Effector memory CD4-positive, alpha-beta T cell (primary cell): ENCODE results near the gene ESF1.

Source experiments
- DNase-seq, 3 donors: peaks; one replicate each; pipeline ENCODE4 v3.0.0-alpha.2; 2020
- H3K27ac ChIP-seq: 2 replicates; pipeline ENCODE4 v1.7.0; 2013; ENCODE audit warnings: mild to moderate bottlenecking, low read length, moderate library complexity; ENCODE audit not compliant: insufficient read depth, poor library complexity, severe bottlenecking
- H3K27me3 ChIP-seq: replicated peaks from 2 replicates; pipeline ENCODE4 v1.7.0; 2013; ENCODE audit warnings: mild to moderate bottlenecking, low read length; ENCODE audit not compliant: insufficient read depth, control insufficient read depth, poor library complexity, severe bottlenecking
- H3K36me3 ChIP-seq: 2 replicates; pipeline ENCODE4 v1.7.0; 2013; ENCODE audit warnings: mild to moderate bottlenecking, low read length, moderate library complexity; ENCODE audit not compliant: control insufficient read depth, insufficient read depth
- H3K4me1 ChIP-seq: 2 replicates; pipeline ENCODE4 v1.7.0; 2013; ENCODE audit warnings: low read length, mild to moderate bottlenecking; ENCODE audit not compliant: control insufficient read depth, insufficient read depth, poor library complexity, severe bottlenecking
- H3K4me3 ChIP-seq: 2 replicates; pipeline ENCODE4 v1.7.0; 2013; ENCODE audit warnings: low read length, low read depth, mild to moderate bottlenecking; ENCODE audit not compliant: insufficient read depth, poor library complexity, severe bottlenecking
- H3K9me3 ChIP-seq: 2 replicates; pipeline ENCODE4 v1.7.0; 2013; ENCODE audit warnings: mild to moderate bottlenecking, low read length, moderate library complexity; ENCODE audit not compliant: control insufficient read depth

Gene ESF1

GRCh38 chr20:13813910-13814309, 29.2 kb upstream of the ESF1 start:
- no peaks in the 10 kb centered on the region for H3K27me3 ChIP-seq
- H3K27ac ChIP-seq: no peak overlapping the region
- H3K9me3 ChIP-seq: no peaks in the 10 kb centered on the region
- no peaks in the 10 kb centered on the region for H3K4me1 ChIP-seq
- peaks cover 55% of the 10 kb centered on the region for H3K36me3 ChIP-seq
- DNase-seq: no peak
- no peak overlapping the region for H3K4me3 ChIP-seq

- no peaks in the 10 kb centered on the region for H3K4me1 ChIP-seq
- no peak overlapping the region for H3K4me3 ChIP-seq
- no peak for DNase-seq
- no peaks in the 10 kb centered on the region for H3K27me3 ChIP-seq
- H3K36me3 ChIP-seq: peaks cover 66% of the 10 kb centered on the region
- H3K27ac ChIP-seq: no peak overlapping the region
- no peaks in the 10 kb centered on the region for H3K9me3 ChIP-seq
These were observed 25.7 kb upstream of the ESF1 start for GRCh38 chr20:13810446-13810845.

- Histone ChIP-seq H3K27ac (no peak overlapping the region), H3K4me1 (no peaks in the 10 kb centered on the region), H3K9me3 (no peaks in the 10 kb centered on the region), H3K27me3 (no peaks in the 10 kb centered on the region), H3K36me3 (peaks cover 61% of the 10 kb centered on the region), H3K4me3 (no peak overlapping the region)
- no peak for DNase-seq
These were observed 25.1 kb upstream of the ESF1 start for GRCh38 chr20:13809855-13810254.

- Histone ChIP-seq H3K36me3 (peaks cover 59% of the 10 kb centered on the region), H3K9me3 (no peaks in the 10 kb centered on the region), H3K4me1 (no peaks in the 10 kb centered on the region), H3K27me3 (no peaks in the 10 kb centered on the region), H3K4me3 (no peak overlapping the region), H3K27ac (no peak overlapping the region)
- no peak for DNase-seq
These were observed 24.7 kb upstream of the ESF1 start for GRCh38 chr20:13809373-13809772.

GRCh38 chr20:13800728-13801134, 16.0 kb upstream of the ESF1 start:
- H3K27me3 ChIP-seq: no peaks in the 10 kb centered on the region
- no peaks in the 10 kb centered on the region for H3K4me1 ChIP-seq
- no peak for DNase-seq
- no peak overlapping the region for H3K4me3 ChIP-seq
- H3K27ac ChIP-seq: no peak overlapping the region
- no peaks in the 10 kb centered on the region for H3K9me3 ChIP-seq
- peaks cover 49% of the 10 kb centered on the region for H3K36me3 ChIP-seq

- Histone ChIP-seq H3K4me1 (no peaks in the 10 kb centered on the region), H3K27me3 (no peaks in the 10 kb centered on the region), H3K27ac (no peak overlapping the region), H3K9me3 (no peaks in the 10 kb centered on the region), H3K36me3 (peaks cover 57% of the 10 kb centered on the region), H3K4me3 (no peak overlapping the region)
- no peak for DNase-seq
These were observed 15.3 kb upstream of the ESF1 start for GRCh38 chr20:13799974-13800373.

GRCh38 chr20:13799040-13799439, 14.3 kb upstream of the ESF1 start:
- Histone ChIP-seq H3K27ac (no peak overlapping the region), H3K4me3 (no peak overlapping the region), H3K36me3 (peaks cover 66% of the 10 kb centered on the region), H3K27me3 (no peaks in the 10 kb centered on the region), H3K9me3 (no peaks in the 10 kb centered on the region), H3K4me1 (no peaks in the 10 kb centered on the region)
- no peak for DNase-seq

GRCh38 chr20:13794667-13795066, 9.9 kb upstream of the ESF1 start:
- Histone ChIP-seq H3K4me3 (no peak overlapping the region), H3K9me3 (no peaks in the 10 kb centered on the region), H3K27me3 (no peaks in the 10 kb centered on the region), H3K36me3 (peaks cover 62% of the 10 kb centered on the region), H3K4me1 (no peaks in the 10 kb centered on the region), H3K27ac (no peak overlapping the region)
- DNase-seq: no peak

GRCh38 chr20:13793001-13793400, 8.3 kb upstream of the ESF1 start:
- no peaks in the 10 kb centered on the region for H3K27me3 ChIP-seq
- H3K9me3 ChIP-seq: no peaks in the 10 kb centered on the region
- DNase-seq: no peak
- no peak overlapping the region for H3K4me3 ChIP-seq
- no peaks in the 10 kb centered on the region for H3K4me1 ChIP-seq
- peaks cover 57% of the 10 kb centered on the region for H3K36me3 ChIP-seq
- H3K27ac ChIP-seq: no peak overlapping the region

GRCh38 chr20:13791540-13792459, 7.1 kb upstream of the ESF1 start:
- no peak overlapping the region for H3K4me3 ChIP-seq
- H3K4me1 ChIP-seq: no peaks in the 10 kb centered on the region
- H3K36me3 ChIP-seq: peaks cover 50% of the 10 kb centered on the region
- H3K9me3 ChIP-seq: no peaks in the 10 kb centered on the region
- H3K27ac ChIP-seq: no peak overlapping the region
- DNase-seq: no peak
- no peaks in the 10 kb centered on the region for H3K27me3 ChIP-seq
